Globus pallidus (tissue), 1 donor: ENCODE data around the gene FDXR.

ENCODE experiments used
- DNase-seq: peaks from one replicate; pipeline ENCODE4 v3.0.0-alpha.2; 2015; ENCODE audit warnings: low spot score

FDXR gene

GRCh38 chr17:74857191-74857590 lies 15.6 kb downstream of the FDXR start:
- no peak for DNase-seq

GRCh38 chr17:74856112-74856511 lies 16.7 kb downstream of the FDXR start:
- DNase-seq: no peak

- DNase-seq: no peak
Observed at GRCh38 chr17:74855323-74855722, 17.5 kb downstream of the FDXR start.

GRCh38 chr17:74854792-74855191 lies 18.0 kb downstream of the FDXR start:
- no peak for DNase-seq

GRCh38 chr17:74853669-74854068 lies 19.1 kb downstream of the FDXR start:
- DNase-seq: no peak

- DNase-seq: no peak
Observed at GRCh38 chr17:74853048-74853397, 19.8 kb downstream of the FDXR start.

GRCh38 chr17:74852237-74853047 lies 20.4 kb downstream of the FDXR start:
- no peak for DNase-seq

- DNase-seq: no peak
Observed at GRCh38 chr17:74851612-74852236, 21.1 kb downstream of the FDXR start.

GRCh38 chr17:74850914-74851313 lies 21.9 kb downstream of the FDXR start:
- no peak for DNase-seq

GRCh38 chr17:74850310-74850709 lies 22.5 kb downstream of the FDXR start:
- no peak for DNase-seq

GRCh38 chr17:74848656-74849399 lies 24.0 kb downstream of the FDXR start:
- DNase-seq: no peak

- DNase-seq: no peak
Observed at GRCh38 chr17:74846621-74847020, 26.2 kb downstream of the FDXR start.

GRCh38 chr17:74843352-74843627 lies 29.5 kb downstream of the FDXR start:
- no peak for DNase-seq

- peak; percentile 79 for DNase-seq
Observed at GRCh38 chr17:74842599-74843351, 30.0 kb downstream of the FDXR start.

GRCh38 chr17:74842146-74842598 lies 30.6 kb downstream of the FDXR start:
- DNase-seq: no peak

- DNase-seq: peak; percentile 79
Observed at GRCh38 chr17:74840989-74841666, 31.7 kb downstream of the FDXR start.

GRCh38 chr17:74839990-74840852 lies 32.6 kb downstream of the FDXR start:
- DNase-seq: no peak

GRCh38 chr17:74838274-74838673 lies 34.5 kb downstream of the FDXR start:
- no peak for DNase-seq

GRCh38 chr17:74836691-74837467 lies 35.9 kb downstream of the FDXR start:
- DNase-seq: no peak

GRCh38 chr17:74836191-74836590 lies 36.6 kb downstream of the FDXR start:
- DNase-seq: no peak
